CD4-positive, alpha-beta memory T cell (primary cell): ENCODE measurements around the gene SEMA3F. TPM values are rescaled to one million over a fixed set of nuclear protein-coding genes. Genes with fewer than 3 reads are reported as not detected.
"Not testable (repeated sequence)": the region's sequence is repeated elsewhere in the genome, so short reads cannot be mapped to it uniquely, and the experiment has no call there.

Source experiments
- CTCF ChIA-PET: fragments of 350-600 bp; sonication (Branson Sonifier 250); formaldehyde crosslinking; loops from one replicate; lab custom pipeline; 2021; ENCODE audit warnings: inconsistent platforms; ENCODE audit not compliant: partially characterized antibody; lab: Charles Lee
- POLR2A ChIA-PET: fragments of 350-600 bp; sonication (Branson Sonifier 250); formaldehyde crosslinking; loops from one replicate; lab custom pipeline; 2021; ENCODE audit not compliant: partially characterized antibody; lab: Charles Lee
- DNase-seq, 5 donors: peaks; one replicate each; pipeline versions ENCODE4 v3.0.0 to v3.0.0-alpha.2; 2020 to 2022; ENCODE audit warnings: mixed read lengths in 1 of 5
- H3K27ac ChIP-seq: one replicate; pipeline ENCODE4 v1.7.0; 2013; ENCODE audit warnings: low read depth, low read length
- H3K27me3 ChIP-seq: 2 replicates; pipeline ENCODE4 v1.7.0; 2013; ENCODE audit warnings: mild to moderate bottlenecking, low read length, moderate library complexity; ENCODE audit not compliant: insufficient read depth
- H3K36me3 ChIP-seq: 2 replicates; pipeline ENCODE4 v1.7.0; 2013; ENCODE audit warnings: mild to moderate bottlenecking, low read length, moderate library complexity; ENCODE audit not compliant: insufficient read depth
- H3K4me1 ChIP-seq: 2 replicates; pipeline ENCODE4 v1.7.0; 2013; ENCODE audit warnings: mild to moderate bottlenecking, low read length, moderate library complexity; ENCODE audit not compliant: insufficient read depth
- H3K4me3 ChIP-seq, 2 donors: one replicate each; pipeline ENCODE4 v1.7.0; 2013; ENCODE audit warnings: low read length in 2 of 2, mild to moderate bottlenecking in 1 of 2
- H3K9me3 ChIP-seq, 2 donors: one replicate each; pipeline ENCODE4 v1.7.0; 2013; ENCODE audit warnings: low read length in 2 of 2, control low read depth in 1 of 2; ENCODE audit not compliant: control insufficient read depth in 1 of 2
- H3K27ac Mint-ChIP-seq, 7 donors: one replicate each; pipeline ENCODE4 v1.8.0; 2020 to 2021; ENCODE audit warnings: mixed read lengths in 7 of 7, mild to moderate bottlenecking in 6 of 7, inconsistent platforms in 3 of 7, moderate library complexity in 3 of 7
- H3K27me3 Mint-ChIP-seq, 2 donors: one replicate each; pipeline ENCODE4 v1.8.0; 2020 to 2021; ENCODE audit warnings: mixed read lengths in 2 of 2
- H3K36me3 Mint-ChIP-seq, 2 donors: one replicate each; pipeline ENCODE4 v1.8.0; 2020 to 2021; ENCODE audit warnings: mixed read lengths in 2 of 2, inconsistent platforms in 1 of 2, mild to moderate bottlenecking in 1 of 2
- H3K4me1 Mint-ChIP-seq, 4 donors: one replicate each; pipeline ENCODE4 v1.8.0; 2020 to 2021; ENCODE audit warnings: mixed read lengths in 4 of 4, mild to moderate bottlenecking in 1 of 4
- H3K4me3 Mint-ChIP-seq, 8 donors: one replicate each; pipeline ENCODE4 v1.8.0; 2020 to 2021; ENCODE audit warnings: mixed read lengths in 8 of 8, mild to moderate bottlenecking in 7 of 8, moderate library complexity in 6 of 8, inconsistent platforms in 3 of 8
- H3K9me3 Mint-ChIP-seq, 8 donors: one replicate each; pipeline ENCODE4 v1.8.0; 2020 to 2021; ENCODE audit warnings: mixed read lengths in 8 of 8, mild to moderate bottlenecking in 5 of 8, inconsistent platforms in 3 of 8, moderate library complexity in 1 of 8
- intact Hi-C: fragments of 100-400 bp; cut with micrococcal nuclease; formaldehyde crosslinking; loops from one replicate; pipeline ENCODE4 v1.15.1; 2023
- polyA plus RNA-seq, 2 donors: library from polyadenylated mRNA; unstranded; fragments of 300-500 nt; fragmentation: Illumina TruSeq; gene quantifications; one replicate each; pipeline ENCODE4 v1.2.3, GENCODE V29; 2021
- total RNA-seq, 2 experiments: library from RNA; stranded (reverse); gene quantifications; one replicate each; pipeline ENCODE4 v1.2.3, GENCODE V29; 2021

The SEMA3F gene
- total and polyA plus RNA-seq, 4 experiments from 2014 or later: not detected

- H3K36me3 ChIP-seq, H3K4me1 Mint-ChIP-seq, H3K4me3 Mint-ChIP-seq, H3K9me3 ChIP-seq, H3K27ac ChIP-seq, H3K4me1 ChIP-seq, H3K36me3 Mint-ChIP-seq, H3K27ac Mint-ChIP-seq, H3K27me3 Mint-ChIP-seq, H3K4me3 ChIP-seq, intact Hi-C loops, H3K9me3 Mint-ChIP-seq, DNase-seq, H3K27me3 ChIP-seq: not testable (repeated sequence)
- CTCF ChIA-PET: interaction anchor here (4.1 to 5.6 kb wide), 2 partner anchors 15 to 17 kb away, joined by 17 to 23 read pairs; no protein-coding TSS in a partner anchor
- POLR2A ChIA-PET: interaction anchor here (1.1 kb wide), 1 partner anchor 48 kb away, joined by 3 read pairs; no protein-coding TSS in a partner anchor
Observed at GRCh38 chr3:50211368-50211717, 56.2 kb downstream of the SEMA3F start.

- Mint-ChIP-seq H3K36me3 (no peaks in the 10 kb centered on the region), H3K4me3 (no peak overlapping the region), H3K27me3 (peaks cover 4 to 5% of the 10 kb centered on the region in 2 donors), H3K9me3 (no peaks in the 10 kb centered on the region), H3K4me1 (no peaks in the 10 kb centered on the region), H3K27ac (peak overlapping the region in 1 of 7 donors; percentile 4)
- intact Hi-C loops: no loop called here
- Histone ChIP-seq H3K4me1 (no peaks in the 10 kb centered on the region), H3K4me3 (no peak overlapping the region), H3K27ac (no peak overlapping the region), H3K27me3 (no peaks in the 10 kb centered on the region), H3K9me3 (no peaks in the 10 kb centered on the region), H3K36me3 (no peaks in the 10 kb centered on the region)
- POLR2A ChIA-PET: interaction anchor here (1.1 kb wide), 1 partner anchor 47 kb away, joined by 3 read pairs; no protein-coding TSS in a partner anchor
- CTCF ChIA-PET: interaction anchor here (4.1 to 5.6 kb wide), 2 partner anchors 14 to 17 kb away, joined by 17 to 23 read pairs; no protein-coding TSS in a partner anchor
- DNase-seq: no peak
Observed at GRCh38 chr3:50211930-50212329, 56.8 kb downstream of the SEMA3F start.

GRCh38 chr3:50212502-50212901 lies 57.4 kb downstream of the SEMA3F start:
- Histone ChIP-seq H3K27me3 (no peaks in the 10 kb centered on the region), H3K4me3 (no peak overlapping the region), H3K4me1 (no peaks in the 10 kb centered on the region), H3K27ac (no peak overlapping the region), H3K36me3 (no peaks in the 10 kb centered on the region), H3K9me3 (no peaks in the 10 kb centered on the region)
- H3K4me3 Mint-ChIP-seq: no peak overlapping the region
- H3K27me3 Mint-ChIP-seq: peaks cover 3 to 4% of the 10 kb centered on the region in 2 donors
- CTCF ChIA-PET: interaction anchor here (5.6 kb wide), 1 partner anchor 18 kb away, joined by 23 read pairs; no protein-coding TSS in a partner anchor
- POLR2A ChIA-PET: interaction anchor here (1.1 kb wide), 1 partner anchor 47 kb away, joined by 3 read pairs; no protein-coding TSS in a partner anchor
- H3K27ac Mint-ChIP-seq: peak overlapping the region in 1 of 7 donors; percentile 68
- intact Hi-C loops: no loop called here
- no peak for DNase-seq
- no peaks in the 10 kb centered on the region for H3K9me3 Mint-ChIP-seq
- H3K36me3 Mint-ChIP-seq: no peaks in the 10 kb centered on the region
- no peaks in the 10 kb centered on the region for H3K4me1 Mint-ChIP-seq

GRCh38 chr3:50212971-50213370 lies 57.8 kb downstream of the SEMA3F start:
- H3K27me3 ChIP-seq: no peaks in the 10 kb centered on the region
- POLR2A ChIA-PET: no interaction called here
- no peaks in the 10 kb centered on the region for H3K4me1 Mint-ChIP-seq
- H3K4me3 ChIP-seq: no peak overlapping the region
- no peak overlapping the region for H3K27ac Mint-ChIP-seq
- H3K4me3 Mint-ChIP-seq: no peak overlapping the region
- H3K4me1 ChIP-seq: no peaks in the 10 kb centered on the region
- CTCF ChIA-PET: interaction anchor here (5.6 kb wide), 1 partner anchor 18 kb away, joined by 23 read pairs; no protein-coding TSS in a partner anchor
- no peak overlapping the region for H3K27ac ChIP-seq
- DNase-seq: no peak
- intact Hi-C loops: no loop called here
- H3K36me3 Mint-ChIP-seq: no peaks in the 10 kb centered on the region
- no peaks in the 10 kb centered on the region for H3K36me3 ChIP-seq
- peaks cover 2 to 4% of the 10 kb centered on the region in 2 donors for H3K27me3 Mint-ChIP-seq
- H3K9me3 ChIP-seq: no peaks in the 10 kb centered on the region
- no peaks in the 10 kb centered on the region for H3K9me3 Mint-ChIP-seq

GRCh38 chr3:50213373-50213772 lies 58.2 kb downstream of the SEMA3F start:
- ChIA-PET CTCF (interaction anchor here (5.6 kb wide), 1 partner anchor 19 kb away, joined by 23 read pairs; no protein-coding TSS in a partner anchor), POLR2A (no interaction called here)
- Histone ChIP-seq H3K27ac (no peak overlapping the region), H3K4me3 (no peak overlapping the region), H3K27me3 (no peaks in the 10 kb centered on the region), H3K9me3 (no peaks in the 10 kb centered on the region), H3K36me3 (no peaks in the 10 kb centered on the region), H3K4me1 (no peaks in the 10 kb centered on the region)
- Mint-ChIP-seq H3K4me3 (no peak overlapping the region), H3K27me3 (peaks cover 2 to 4% of the 10 kb centered on the region in 2 donors), H3K27ac (no peak overlapping the region), H3K36me3 (no peaks in the 10 kb centered on the region), H3K4me1 (no peaks in the 10 kb centered on the region), H3K9me3 (no peaks in the 10 kb centered on the region)
- intact Hi-C loops: no loop called here
- DNase-seq: no peak

GRCh38 chr3:50214824-50215223 lies 59.7 kb downstream of the SEMA3F start:
- Mint-ChIP-seq H3K27me3 (peaks cover 0 to 1% of the 10 kb centered on the region in 2 donors), H3K4me3 (no peak overlapping the region), H3K27ac (peak overlapping the region in 1 of 7 donors; percentile 12), H3K9me3 (no peaks in the 10 kb centered on the region), H3K4me1 (peaks cover 0 to 4% (median 0%) of the 10 kb centered on the region in 4 donors), H3K36me3 (no peaks in the 10 kb centered on the region)
- intact Hi-C loops: no loop called here
- H3K36me3 ChIP-seq: no peaks in the 10 kb centered on the region
- no peak overlapping the region for H3K27ac ChIP-seq
- no peak for DNase-seq
- no peaks in the 10 kb centered on the region for H3K9me3 ChIP-seq
- H3K4me3 ChIP-seq: no peak overlapping the region
- H3K4me1 ChIP-seq: no peaks in the 10 kb centered on the region
- POLR2A ChIA-PET: no interaction called here
- CTCF ChIA-PET: interaction anchor here (0.9 to 5.6 kb wide), 2 partner anchors 20 to 32 kb away, joined by 3 to 23 read pairs; no protein-coding TSS in a partner anchor
- H3K27me3 ChIP-seq: no peaks in the 10 kb centered on the region

- Histone ChIP-seq H3K9me3 (no peaks in the 10 kb centered on the region), H3K4me1 (no peaks in the 10 kb centered on the region), H3K4me3 (no peak overlapping the region), H3K36me3 (no peaks in the 10 kb centered on the region), H3K27me3 (no peaks in the 10 kb centered on the region), H3K27ac (no peak overlapping the region)
- H3K36me3 Mint-ChIP-seq: no peaks in the 10 kb centered on the region
- DNase-seq: no peak
- H3K4me1 Mint-ChIP-seq: peaks cover 0 to 5% (median 0%) of the 10 kb centered on the region in 4 donors
- ChIA-PET CTCF (interaction anchor here (0.9 to 5.6 kb wide), 3 partner anchors 10 to 31 kb away, joined by 3 to 23 read pairs (median 11); no protein-coding TSS in a partner anchor), POLR2A (no interaction called here)
- peaks cover 0 to 3% of the 10 kb centered on the region in 2 donors for H3K27me3 Mint-ChIP-seq
- H3K27ac Mint-ChIP-seq: no peak overlapping the region
- no peaks in the 10 kb centered on the region for H3K9me3 Mint-ChIP-seq
- intact Hi-C loops: no loop called here
- H3K4me3 Mint-ChIP-seq: no peak overlapping the region
Observed at GRCh38 chr3:50215529-50215928, 60.4 kb downstream of the SEMA3F start.
